Neutrophil (primary cell): ENCODE measurements around the gene BCL2L11.

Experiments
- H3K27ac ChIP-seq: fragments of 200-600 bp; sonication (generic); 2 replicates; pipeline ENCODE4 v1.5.1; 2016; ENCODE audit warnings: mild to moderate bottlenecking, moderate library complexity
- H3K27me3 ChIP-seq: fragments of 200-600 bp; sonication (generic); 2 replicates; pipeline ENCODE4 v1.6.0; 2016; ENCODE audit warnings: mild to moderate bottlenecking
- H3K36me3 ChIP-seq: fragments of 200-600 bp; sonication (generic); 2 replicates; pipeline ENCODE4 v1.5.1; 2017
- H3K4me1 ChIP-seq, 2 experiments: fragments of 200-600 bp in 1 of 2; sonication (generic) in 1 of 2; 1 replicate in 1 of 2; 2 replicates in 1 of 2; pipeline versions ENCODE4 v1.5.1 to v1.6.1; 2013 to 2016; ENCODE audit warnings: low read depth in 1 of 2, low read length in 1 of 2, mild to moderate bottlenecking in 1 of 2, moderate library complexity in 1 of 2; ENCODE audit not compliant: control insufficient read depth in 1 of 2, insufficient read depth in 1 of 2
- H3K4me3 ChIP-seq, 2 experiments: fragments of 200-600 bp in 1 of 2; sonication (generic) in 1 of 2; 1 replicate in 1 of 2; 2 replicates in 1 of 2; pipeline ENCODE4 v1.5.1; 2013 to 2016; ENCODE audit warnings: low read depth in 1 of 2, low read length in 1 of 2, mild to moderate bottlenecking in 1 of 2, moderate library complexity in 1 of 2
- H3K9me3 ChIP-seq: fragments of 200-600 bp; sonication (generic); 2 replicates; pipeline ENCODE4 v1.5.1; 2016
- CTCF ChIP-seq: fragments of 200-600 bp; sonication (generic); IDR thresholded peaks from 2 replicates; pipeline ENCODE4 v1.5.1; 2016; ENCODE audit warnings: antibody characterized with exemption

The BCL2L11 gene

GRCh38 chr2:111186121-111186715, 65.5 kb downstream of the BCL2L11 start:
- H3K4me3 ChIP-seq: no peak overlapping the region
- no peaks in the 10 kb centered on the region for H3K9me3 ChIP-seq
- H3K27me3 ChIP-seq: peaks cover 41% of the 10 kb centered on the region
- H3K36me3 ChIP-seq: no peaks in the 10 kb centered on the region
- no peaks in the 10 kb centered on the region for H3K4me1 ChIP-seq
- H3K27ac ChIP-seq: no peak overlapping the region
- no peak for TF ChIP-seq CTCF

GRCh38 chr2:111186933-111187332, 66.2 kb downstream of the BCL2L11 start:
- peaks cover 36% of the 10 kb centered on the region for H3K27me3 ChIP-seq

DNA sequence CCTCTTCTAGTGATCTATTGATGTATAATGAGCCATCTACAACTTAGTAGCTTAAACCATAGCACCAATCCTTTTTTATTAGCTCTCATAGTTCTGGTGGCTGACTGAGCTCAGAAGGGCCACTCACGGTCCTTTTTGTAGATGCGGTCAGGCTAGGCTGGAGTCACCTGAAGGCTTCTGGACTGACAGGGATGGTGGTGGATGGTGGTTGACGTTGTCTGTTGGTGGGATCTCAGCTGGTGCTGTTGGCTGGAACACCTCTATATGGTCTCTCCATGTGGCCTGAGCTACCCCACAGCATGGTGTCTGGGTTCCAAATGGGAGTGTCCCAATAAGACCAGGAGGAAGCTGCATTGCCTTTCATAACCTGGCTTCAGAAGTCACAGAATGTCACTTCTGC, 68.0 kb downstream of the BCL2L11 start:
- TF ChIP-seq CTCF: no peak
- H3K36me3 ChIP-seq: no peaks in the 10 kb centered on the region
- H3K27ac ChIP-seq: no peak overlapping the region
- no peaks in the 10 kb centered on the region for H3K9me3 ChIP-seq
- peaks cover 19% of the 10 kb centered on the region for H3K27me3 ChIP-seq
- H3K4me3 ChIP-seq: no peak overlapping the region
- H3K4me1 ChIP-seq: no peaks in the 10 kb centered on the region

More at GRCh38 chr2:111186933-111187332, 66.2 kb downstream of the BCL2L11 start:
- H3K9me3 ChIP-seq: no peaks in the 10 kb centered on the region
- TF ChIP-seq CTCF: no peak
- H3K27ac ChIP-seq: no peak overlapping the region
- H3K4me3 ChIP-seq: no peak overlapping the region
- no peaks in the 10 kb centered on the region for H3K36me3 ChIP-seq
- H3K4me1 ChIP-seq: no peaks in the 10 kb centered on the region

DNA sequence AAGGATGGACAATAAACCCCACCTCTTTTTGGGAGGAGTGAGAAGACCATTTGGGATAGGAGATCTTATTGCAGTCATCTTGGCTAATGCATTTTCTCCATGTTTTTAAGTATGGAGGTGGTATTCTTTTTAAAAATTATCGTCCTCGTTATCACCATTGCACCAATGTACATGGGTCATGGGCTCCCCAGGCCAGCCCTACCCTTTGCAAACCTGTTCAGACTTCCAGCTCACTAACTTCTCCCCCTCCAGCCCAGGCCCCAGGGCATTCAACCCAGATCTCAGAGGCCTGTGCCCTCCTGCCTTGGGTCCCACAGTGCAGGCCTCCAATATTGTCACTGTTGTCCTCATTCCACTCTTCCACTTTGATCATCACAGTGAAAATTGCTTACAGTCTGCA, 68.4 kb downstream of the BCL2L11 start:
- H3K4me3 ChIP-seq: no peak overlapping the region
- H3K27me3 ChIP-seq: peaks cover 18% of the 10 kb centered on the region
- H3K27ac ChIP-seq: no peak overlapping the region
- no peaks in the 10 kb centered on the region for H3K9me3 ChIP-seq
- no peaks in the 10 kb centered on the region for H3K36me3 ChIP-seq
- no peaks in the 10 kb centered on the region for H3K4me1 ChIP-seq
- no peak for TF ChIP-seq CTCF

GRCh38 chr2:111190816-111191540, 70.3 kb downstream of the BCL2L11 start:
- TF ChIP-seq CTCF: no peak
- Histone ChIP-seq H3K27me3 (no peaks in the 10 kb centered on the region), H3K27ac (no peak overlapping the region), H3K9me3 (no peaks in the 10 kb centered on the region), H3K4me1 (no peaks in the 10 kb centered on the region), H3K4me3 (no peak overlapping the region), H3K36me3 (no peaks in the 10 kb centered on the region)
